Neural cell (in vitro differentiated cells): ENCODE measurements around the gene GAPDHS. TPM values are rescaled to one million over a fixed set of nuclear protein-coding genes. Genes with fewer than 3 reads are reported as not detected.

ENCODE experiments used
- H2AFZ ChIP-seq: fragments of 200-600, 300-800 bp; sonication (generic), shearing (Covaris generic); 2 replicates; pipeline ENCODE4 v1.6.0; 2014; ENCODE audit warnings: low read depth, mild to moderate bottlenecking, antibody characterized with exemption, low read length, moderate library complexity
- H3F3A ChIP-seq: fragments of 200-600 bp; shearing (Covaris generic); 2 replicates; pipeline ENCODE4 v1.6.1; 2016; ENCODE audit warnings: mild to moderate bottlenecking, moderate library complexity, mixed read lengths, antibody characterized with exemption, low read length; ENCODE audit not compliant: insufficient read depth, poor library complexity, severe bottlenecking
- H3K27ac ChIP-seq: fragments of 200-600, 300-800 bp; sonication (generic), shearing (Covaris generic); 2 replicates; pipeline ENCODE4 v1.5.1; 2014; ENCODE audit warnings: mild to moderate bottlenecking, low read length, moderate library complexity
- H3K27me3 ChIP-seq: fragments of 300-800, 200-600 bp; sonication (generic), shearing (Covaris generic); 2 replicates; pipeline ENCODE4 v1.6.0; 2014; ENCODE audit warnings: mild to moderate bottlenecking, low read depth, low read length, moderate library complexity; ENCODE audit not compliant: insufficient read depth
- H3K36me3 ChIP-seq: fragments of 300-800, 200-600 bp; sonication (generic), shearing (Covaris generic); 2 replicates; pipeline ENCODE4 v1.5.1; 2014; ENCODE audit warnings: mild to moderate bottlenecking, antibody characterized with exemption, low read length, moderate library complexity; ENCODE audit not compliant: insufficient read depth
- H3K4me2 ChIP-seq: fragments of 300-800, 200-600 bp; sonication (generic), shearing (Covaris generic); 2 replicates; pipeline ENCODE4 v1.6.0; 2014; ENCODE audit warnings: mild to moderate bottlenecking, low read length
- H3K4me3 ChIP-seq: fragments of 300-800, 200-600 bp; sonication (generic), shearing (Covaris generic); 2 replicates; pipeline ENCODE4 v1.5.1; 2014; ENCODE audit warnings: mild to moderate bottlenecking, low read length, moderate library complexity
- H3K79me2 ChIP-seq: fragments of 200-600 bp; shearing (Covaris generic); replicated peaks from 2 replicates; pipeline ENCODE4 v1.6.0; 2014; ENCODE audit warnings: mild to moderate bottlenecking, low read length, moderate library complexity; ENCODE audit not compliant: insufficient read depth
- H3K9ac ChIP-seq: fragments of 300-800, 200-600 bp; sonication (generic), shearing (Covaris generic); 2 replicates; pipeline ENCODE4 v1.6.1; 2016; ENCODE audit warnings: mild to moderate bottlenecking, low read length, mixed read lengths
- H3K9me2 ChIP-seq: fragments of 200-600 bp; shearing (Covaris generic); 2 replicates; pipeline ENCODE4 v1.6.1; 2016; ENCODE audit warnings: mild to moderate bottlenecking, low read length, mixed read lengths; ENCODE audit not compliant: insufficient read depth
- H3K9me3 ChIP-seq: fragments of 200-600, 300-800 bp; sonication (generic), shearing (Covaris generic); 2 replicates; pipeline ENCODE4 v1.6.1; 2016; ENCODE audit warnings: mild to moderate bottlenecking, mixed run types, low read length, moderate library complexity, mixed read lengths
- H4K20me1 ChIP-seq: fragments of 200-600 bp; shearing (Covaris generic); 2 replicates; pipeline ENCODE4 v1.6.1; 2016; ENCODE audit warnings: mild to moderate bottlenecking, mixed run types; ENCODE audit not compliant: insufficient read depth
- CTCF ChIP-seq: fragments of 450-650 bp; IDR thresholded peaks from 2 replicates; pipeline ENCODE4 v1.5.1; 2014; ENCODE audit warnings: antibody characterized with exemption, mild to moderate bottlenecking, moderate library complexity; ENCODE audit not compliant: poor library complexity, severe bottlenecking
- EP300 ChIP-seq: fragments of 450-650 bp; conservative IDR thresholded peaks from 2 replicates; pipeline ENCODE4 v1.6.1; 2014; ENCODE audit warnings: antibody characterized with exemption, mild to moderate bottlenecking, moderate library complexity; ENCODE audit not compliant: poor library complexity, severe bottlenecking
- EZH2 ChIP-seq: fragments of 200-600, 300-800 bp; shearing (Covaris generic), sonication (generic); IDR thresholded peaks from 2 replicates; pipeline ENCODE4 v1.6.1; 2014; ENCODE audit warnings: antibody characterized with exemption, low read length, borderline replicate concordance, mild to moderate bottlenecking; ENCODE audit not compliant: insufficient read depth, poor library complexity, severe bottlenecking
- MXI1 ChIP-seq: fragments of 450-650 bp; conservative IDR thresholded peaks from 2 replicates; pipeline ENCODE4 v1.6.1; 2014; ENCODE audit warnings: antibody characterized with exemption, mild to moderate bottlenecking; ENCODE audit not compliant: poor library complexity, severe bottlenecking
- POLR2AphosphoS5 ChIP-seq: IDR thresholded peaks from 2 replicates; pipeline ENCODE4 v1.6.1; 2012
- RAD21 ChIP-seq: fragments of 450-650 bp; conservative IDR thresholded peaks from 2 replicates; pipeline ENCODE4 v1.6.1; 2014; ENCODE audit warnings: antibody characterized with exemption, mild to moderate bottlenecking, moderate library complexity
- REST ChIP-seq: IDR thresholded peaks from 2 replicates; pipeline ENCODE4 v1.6.1; 2012; ENCODE audit warnings: borderline replicate concordance
- SMC3 ChIP-seq: fragments of 450-650 bp; conservative IDR thresholded peaks from 2 replicates; pipeline ENCODE4 v1.6.1; 2014; ENCODE audit warnings: antibody characterized with exemption, mild to moderate bottlenecking, moderate library complexity; ENCODE audit not compliant: poor library complexity
- TAF1 ChIP-seq: IDR thresholded peaks from 2 replicates; pipeline ENCODE4 v1.6.1; 2012; ENCODE audit warnings: low read depth
- polyA plus RNA-seq: library from polyadenylated mRNA; depleted of rRNA; stranded (reverse); fragments of >200 nt; gene quantifications from 2 replicates; pipeline ENCODE4 v1.2.3, GENCODE V29; 2014

The GAPDHS gene
- polyA plus RNA-seq, 1 donor from 2014 or later, result not detected

- H3K4me2 ChIP-seq, result no peak overlapping the region
- H2AFZ ChIP-seq, result no peak overlapping the region
- H3F3A ChIP-seq, result no peaks in the 10 kb centered on the region
- H3K4me3 ChIP-seq, result no peak overlapping the region
- no peaks in the 10 kb centered on the region for H4K20me1 ChIP-seq
- no peak overlapping the region for H3K9ac ChIP-seq
- H3K9me3 ChIP-seq, result no peaks in the 10 kb centered on the region
- H3K36me3 ChIP-seq, result no peaks in the 10 kb centered on the region
- H3K27ac ChIP-seq, result no peak overlapping the region
- no peaks in the 10 kb centered on the region for H3K9me2 ChIP-seq
- H3K79me2 ChIP-seq, result no peaks in the 10 kb centered on the region
- peaks cover 13% of the 10 kb centered on the region for H3K27me3 ChIP-seq
- TF ChIP-seq POLR2AphosphoS5 (no peak), MXI1 (no peak), TAF1 (no peak), SMC3 (no peak), CTCF (no peak), EP300 (no peak), EZH2 (no peak), REST (no peak), RAD21 (no peak)
Observed at GRCh38 chr19:35553385-35554000, 20.2 kb downstream of the GAPDHS start.

GRCh38 chr19:35554076-35554475 is 20.8 kb downstream of the GAPDHS start:
- no peaks in the 10 kb centered on the region for H3K79me2 ChIP-seq
- no peak overlapping the region for H3K27ac ChIP-seq
- H3K4me3 ChIP-seq, result no peak overlapping the region
- H2AFZ ChIP-seq, result no peak overlapping the region
- no peaks in the 10 kb centered on the region for H4K20me1 ChIP-seq
- peaks cover 18% of the 10 kb centered on the region for H3K27me3 ChIP-seq
- H3K9me3 ChIP-seq, result no peaks in the 10 kb centered on the region
- H3K9ac ChIP-seq, result no peak overlapping the region
- H3K4me2 ChIP-seq, result no peak overlapping the region
- no peaks in the 10 kb centered on the region for H3F3A ChIP-seq
- H3K36me3 ChIP-seq, result no peaks in the 10 kb centered on the region
- no peak for TF ChIP-seq REST
- TF ChIP-seq POLR2AphosphoS5, result no peak
- no peak for TF ChIP-seq SMC3
- no peak for TF ChIP-seq EZH2
- no peaks in the 10 kb centered on the region for H3K9me2 ChIP-seq
